Liver (tissue), 9 donors: ENCODE data around the gene FITM2. TPM values are rescaled to one million over a fixed set of nuclear protein-coding genes. Genes with fewer than 3 reads are reported as not detected.
A peak's percentile ranks its signal among the peaks of the same experiment; 100 is the strongest.

ENCODE experiments used
- DNase-seq: peaks from one replicate; pipeline ENCODE4 v3.0.0-alpha.2; 2017; ENCODE audit warnings: low spot score
- H3K27ac ChIP-seq, 2 donors: one replicate each; pipeline ENCODE4 v1.7.0; 2013; ENCODE audit warnings: inconsistent platforms in 2 of 2, low read length in 2 of 2, control low read depth in 1 of 2, low read depth in 1 of 2, mild to moderate bottlenecking in 1 of 2
- H3K27me3 ChIP-seq, 4 donors: one replicate each; pipeline versions ENCODE4 v1.6.1 to v1.7.0; 2013; ENCODE audit warnings: low read length in 3 of 4, inconsistent platforms in 1 of 4, mild to moderate bottlenecking in 1 of 4, moderate library complexity in 1 of 4; ENCODE audit not compliant: control insufficient read depth in 4 of 4, insufficient read depth in 4 of 4
- H3K36me3 ChIP-seq, 4 donors: one replicate each; pipeline versions ENCODE4 v1.6.1 to v1.7.0; 2013; ENCODE audit warnings: low read length in 3 of 4, mild to moderate bottlenecking in 3 of 4, low read depth in 1 of 4, moderate library complexity in 1 of 4; ENCODE audit not compliant: control insufficient read depth in 4 of 4, insufficient read depth in 3 of 4
- H3K4me1 ChIP-seq, 4 donors: one replicate each; pipeline versions ENCODE4 v1.6.1 to v1.7.0; 2013; ENCODE audit warnings: low read length in 3 of 4, mild to moderate bottlenecking in 3 of 4, moderate library complexity in 1 of 4; ENCODE audit not compliant: control insufficient read depth in 4 of 4, insufficient read depth in 4 of 4
- H3K4me3 ChIP-seq, 3 donors: one replicate each; pipeline versions ENCODE4 v1.6.1 to v1.7.0; 2013; ENCODE audit warnings: low read length in 3 of 3, control low read depth in 1 of 3, low read depth in 1 of 3, mild to moderate bottlenecking in 1 of 3
- H3K9ac ChIP-seq, 2 donors: one replicate each; pipeline ENCODE4 v1.7.0; 2013; ENCODE audit warnings: low read length in 2 of 2, mild to moderate bottlenecking in 2 of 2, moderate library complexity in 2 of 2, control low read depth in 1 of 2, low read depth in 1 of 2
- H3K9me3 ChIP-seq, 4 donors: one replicate each; pipeline versions ENCODE4 v1.6.1 to v1.7.0; 2013; ENCODE audit warnings: low read length in 3 of 4; ENCODE audit not compliant: control insufficient read depth in 4 of 4
- FOXA1 ChIP-seq: IDR thresholded peaks from 2 replicates; pipeline ENCODE4 v1.6.1; 2016; ENCODE audit warnings: antibody characterized with exemption
- FOXA2 ChIP-seq: IDR thresholded peaks from 2 replicates; pipeline ENCODE4 v1.6.1; 2016; ENCODE audit warnings: antibody characterized with exemption
- GABPA ChIP-seq, 2 donors: IDR thresholded peaks in 1 of 2; conservative IDR thresholded peaks in 1 of 2; 2 replicates each; pipeline ENCODE4 v1.6.1; 2016; ENCODE audit warnings: antibody characterized with exemption in 2 of 2, mild to moderate bottlenecking in 1 of 2, moderate library complexity in 1 of 2
- HNF4A ChIP-seq, 2 donors: conservative IDR thresholded peaks; 2 replicates each; pipeline ENCODE4 v1.6.1; 2016; ENCODE audit warnings: antibody characterized with exemption in 2 of 2, mild to moderate bottlenecking in 2 of 2
- HNF4G ChIP-seq: IDR thresholded peaks from 2 replicates; pipeline ENCODE4 v1.6.1; 2016; ENCODE audit warnings: antibody characterized with exemption
- NR2F2 ChIP-seq: IDR thresholded peaks from 2 replicates; pipeline ENCODE4 v1.6.1; 2016; ENCODE audit warnings: antibody characterized with exemption
- RAD21 ChIP-seq, 2 donors: IDR thresholded peaks; 2 replicates each; pipeline ENCODE4 v1.6.1; 2016; ENCODE audit warnings: antibody characterized with exemption in 2 of 2, mild to moderate bottlenecking in 2 of 2
- RXRA ChIP-seq, 2 donors: IDR thresholded peaks; 2 replicates each; pipeline ENCODE4 v1.6.1; 2017 to 2018; ENCODE audit warnings: antibody characterized with exemption in 2 of 2, mild to moderate bottlenecking in 1 of 2
- SP1 ChIP-seq: IDR thresholded peaks from 2 replicates; pipeline ENCODE4 v1.6.1; 2018; ENCODE audit warnings: antibody characterized with exemption, mild to moderate bottlenecking
- YY1 ChIP-seq: IDR thresholded peaks from 2 replicates; pipeline ENCODE4 v1.6.1; 2016; ENCODE audit warnings: antibody characterized with exemption, mild to moderate bottlenecking
- WGBS: extraction: QIAGEN DNeasy Blood & Tissue Kit; methylation state at CpG from one replicate; pipeline ENCODE4 v1.1.7; 2013; 5-methylcytosine and 5-hydroxymethylcytosine counted together
- polyA plus RNA-seq, 2 donors: library from polyadenylated mRNA; stranded (reverse) in 1 of 2; unstranded in 1 of 2; fragments of 200-250 nt in 1 of 2; fragments of >200 nt in 1 of 2; fragmentation: Nextera tagmentation in 1 of 2; extraction: Ambion mirVana in 1 of 2; gene quantifications; one replicate each; pipeline versions ENCODE4 v1.2.1 to v1.2.3, GENCODE V29; 2013 to 2015
- total RNA-seq, 2 donors: library from RNA; depleted of rRNA; stranded (reverse); fragments of >200 nt; gene quantifications; one replicate each; pipeline ENCODE4 v1.2.3, GENCODE V29; 2014
- TF ChIP-seq, protein P1 (sequence below): IDR thresholded peaks from 2 replicates; pipeline ENCODE4 v1.6.1; 2016; ENCODE audit warnings: antibody characterized with exemption, mild to moderate bottlenecking
- TF ChIP-seq, protein P2 (sequence below): IDR thresholded peaks from 2 replicates; pipeline ENCODE4 v1.6.1; 2016; ENCODE audit warnings: antibody characterized with exemption
- TF ChIP-seq, protein P3 (sequence below): IDR thresholded peaks from 2 replicates; pipeline ENCODE4 v1.6.1; 2016; ENCODE audit warnings: antibody characterized with exemption
- donor health status: healthy.
- donor health status: healthy.
- donor health status: healthy.
- donor health status: healthy.
- donor health status: healthy.

Gene FITM2
- total and polyA plus RNA-seq, 4 donors, result 3.3 to 9.9 (median 3.9) TPM

DNA sequence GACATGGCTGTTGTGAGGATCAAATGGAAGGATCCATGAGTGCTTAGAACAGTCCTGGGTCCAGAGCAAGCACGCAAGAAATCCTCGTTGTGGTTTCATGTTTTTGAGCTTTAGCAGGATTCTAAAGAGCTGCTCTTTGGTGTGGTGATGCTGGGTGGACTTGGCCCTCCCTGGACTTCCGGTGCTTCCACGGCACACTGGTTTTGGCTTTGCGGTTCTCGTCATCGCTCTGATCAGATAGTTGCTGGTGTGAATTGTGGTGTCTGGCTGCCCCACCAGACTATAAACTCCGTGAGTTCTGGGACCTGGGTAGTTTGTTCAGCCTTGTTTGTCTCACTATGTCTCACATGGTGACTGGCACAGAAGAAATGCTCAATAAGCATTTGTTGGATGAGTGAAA lies 47.8 kb upstream of the FITM2 start:
- Histone ChIP-seq H3K27me3 (no peaks in the 10 kb centered on the region), H3K36me3 (peaks cover 0 to 14% (median 12%) of the 10 kb centered on the region in 4 donors), H3K4me3 (no peak overlapping the region), H3K9me3 (no peaks in the 10 kb centered on the region), H3K4me1 (peaks cover 0 to 35% (median 24%) of the 10 kb centered on the region in 4 donors), H3K9ac (no peak overlapping the region), H3K27ac (no peak overlapping the region)
- WGBS, result 57% methylated on average over 8 of the region's 8 CpGs
- DNase-seq, result no peak
- TF ChIP-seq, protein P1, sequence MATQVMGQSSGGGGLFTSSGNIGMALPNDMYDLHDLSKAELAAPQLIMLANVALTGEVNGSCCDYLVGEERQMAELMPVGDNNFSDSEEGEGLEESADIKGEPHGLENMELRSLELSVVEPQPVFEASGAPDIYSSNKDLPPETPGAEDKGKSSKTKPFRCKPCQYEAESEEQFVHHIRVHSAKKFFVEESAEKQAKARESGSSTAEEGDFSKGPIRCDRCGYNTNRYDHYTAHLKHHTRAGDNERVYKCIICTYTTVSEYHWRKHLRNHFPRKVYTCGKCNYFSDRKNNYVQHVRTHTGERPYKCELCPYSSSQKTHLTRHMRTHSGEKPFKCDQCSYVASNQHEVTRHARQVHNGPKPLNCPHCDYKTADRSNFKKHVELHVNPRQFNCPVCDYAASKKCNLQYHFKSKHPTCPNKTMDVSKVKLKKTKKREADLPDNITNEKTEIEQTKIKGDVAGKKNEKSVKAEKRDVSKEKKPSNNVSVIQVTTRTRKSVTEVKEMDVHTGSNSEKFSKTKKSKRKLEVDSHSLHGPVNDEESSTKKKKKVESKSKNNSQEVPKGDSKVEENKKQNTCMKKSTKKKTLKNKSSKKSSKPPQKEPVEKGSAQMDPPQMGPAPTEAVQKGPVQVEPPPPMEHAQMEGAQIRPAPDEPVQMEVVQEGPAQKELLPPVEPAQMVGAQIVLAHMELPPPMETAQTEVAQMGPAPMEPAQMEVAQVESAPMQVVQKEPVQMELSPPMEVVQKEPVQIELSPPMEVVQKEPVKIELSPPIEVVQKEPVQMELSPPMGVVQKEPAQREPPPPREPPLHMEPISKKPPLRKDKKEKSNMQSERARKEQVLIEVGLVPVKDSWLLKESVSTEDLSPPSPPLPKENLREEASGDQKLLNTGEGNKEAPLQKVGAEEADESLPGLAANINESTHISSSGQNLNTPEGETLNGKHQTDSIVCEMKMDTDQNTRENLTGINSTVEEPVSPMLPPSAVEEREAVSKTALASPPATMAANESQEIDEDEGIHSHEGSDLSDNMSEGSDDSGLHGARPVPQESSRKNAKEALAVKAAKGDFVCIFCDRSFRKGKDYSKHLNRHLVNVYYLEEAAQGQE, result no peak
- TF ChIP-seq RAD21 (IDR thresholded peaks at IDR 0.05) (no peak), SP1 (no peak), FOXA1 (no peak), RXRA (IDR thresholded peaks at IDR 0.05) (no peak), NR2F2 (no peak), GABPA (IDR thresholded peaks at IDR 0.05 in 1 of 2, conservative IDR thresholded peaks at IDR 0.05 in 1 of 2) (peak in 1 of 2 donors; percentile 21), HNF4A (conservative IDR thresholded peaks at IDR 0.05) (peak in 1 of 2 donors; percentile 37), FOXA2 (no peak), YY1 (no peak), HNF4G (no peak)
- TF ChIP-seq, protein P2, sequence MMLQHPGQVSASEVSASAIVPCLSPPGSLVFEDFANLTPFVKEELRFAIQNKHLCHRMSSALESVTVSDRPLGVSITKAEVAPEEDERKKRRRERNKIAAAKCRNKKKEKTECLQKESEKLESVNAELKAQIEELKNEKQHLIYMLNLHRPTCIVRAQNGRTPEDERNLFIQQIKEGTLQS, result no peak

DNA sequence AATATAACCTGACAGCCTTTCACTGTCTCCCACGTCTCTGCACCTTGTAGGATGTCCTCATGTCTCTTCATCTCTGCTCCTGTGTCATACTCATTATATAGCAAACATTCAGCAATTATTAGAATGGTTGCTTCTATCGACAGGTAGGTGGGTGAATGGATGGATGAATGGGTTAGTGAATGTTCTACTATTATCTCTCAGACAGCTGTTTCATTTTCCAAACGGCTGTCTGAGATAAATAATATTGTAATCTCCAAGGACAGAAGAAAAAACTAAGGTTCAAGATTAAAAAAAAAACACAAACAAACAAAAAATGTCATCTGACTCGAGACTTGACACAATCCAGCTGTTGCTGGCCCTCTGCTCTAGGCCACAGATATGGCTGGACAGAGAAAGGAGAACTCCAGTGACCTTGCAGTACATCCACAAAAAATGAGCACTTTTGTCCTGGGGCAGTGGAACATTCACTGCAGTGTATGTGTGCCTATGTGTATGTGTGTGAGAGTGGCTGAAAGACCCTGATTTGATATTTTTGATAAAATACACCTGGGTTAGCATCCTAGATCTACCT lies 46.6 kb upstream of the FITM2 start:
- TF ChIP-seq, protein P1, result peak; percentile 3
- TF ChIP-seq, protein P3, sequence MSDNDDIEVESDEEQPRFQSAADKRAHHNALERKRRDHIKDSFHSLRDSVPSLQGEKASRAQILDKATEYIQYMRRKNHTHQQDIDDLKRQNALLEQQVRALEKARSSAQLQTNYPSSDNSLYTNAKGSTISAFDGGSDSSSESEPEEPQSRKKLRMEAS, result no peak
- no peak for TF ChIP-seq SP1
- peak; percentile 40 for TF ChIP-seq NR2F2
- peak in 1 of 2 donors; percentile 16 for TF ChIP-seq RXRA (IDR thresholded peaks at IDR 0.05)
- no peak for DNase-seq
- H3K27me3 ChIP-seq, result no peaks in the 10 kb centered on the region
- no peaks in the 10 kb centered on the region for H3K9me3 ChIP-seq
- peak overlapping the region in 1 of 2 donors; percentile 43 for H3K9ac ChIP-seq
- peaks cover 0 to 35% (median 24%) of the 10 kb centered on the region in 4 donors for H3K4me1 ChIP-seq
- no peak overlapping the region for H3K27ac ChIP-seq
- H3K4me3 ChIP-seq, result no peak overlapping the region
- H3K36me3 ChIP-seq, result peaks cover 0 to 14% (median 12%) of the 10 kb centered on the region in 4 donors
- 39% methylated on average over 4 of the region's 4 CpGs for WGBS
